ENCODE results near the gene RGR.
A peak's percentile ranks its signal among the peaks of the same experiment; 100 is the strongest.
"Not testable (repeated sequence)": the region's sequence is repeated elsewhere in the genome, so short reads cannot be mapped to it uniquely, and the experiment has no call there.

Gene RGR

DNA sequence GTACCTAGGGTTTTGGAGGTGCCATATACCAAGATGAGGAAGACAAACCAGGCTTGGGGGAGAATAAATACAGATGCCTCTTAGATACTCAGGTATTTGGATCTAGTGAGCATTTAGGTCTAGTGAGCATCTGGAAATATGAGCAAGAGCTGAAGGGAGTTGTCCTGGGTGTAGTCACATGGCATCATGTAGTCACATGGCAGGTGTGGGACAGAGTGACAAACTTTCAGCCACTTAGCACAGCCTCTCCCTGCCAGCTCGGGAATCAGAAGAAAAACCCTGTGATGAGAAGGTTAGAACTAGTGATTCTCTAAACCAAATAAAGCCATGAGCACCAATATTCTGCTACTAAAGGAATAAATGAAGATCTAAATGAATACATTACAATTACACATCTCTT is 24.3 kb downstream of the RGR start:
- TF ChIP-seq, protein P1, sequence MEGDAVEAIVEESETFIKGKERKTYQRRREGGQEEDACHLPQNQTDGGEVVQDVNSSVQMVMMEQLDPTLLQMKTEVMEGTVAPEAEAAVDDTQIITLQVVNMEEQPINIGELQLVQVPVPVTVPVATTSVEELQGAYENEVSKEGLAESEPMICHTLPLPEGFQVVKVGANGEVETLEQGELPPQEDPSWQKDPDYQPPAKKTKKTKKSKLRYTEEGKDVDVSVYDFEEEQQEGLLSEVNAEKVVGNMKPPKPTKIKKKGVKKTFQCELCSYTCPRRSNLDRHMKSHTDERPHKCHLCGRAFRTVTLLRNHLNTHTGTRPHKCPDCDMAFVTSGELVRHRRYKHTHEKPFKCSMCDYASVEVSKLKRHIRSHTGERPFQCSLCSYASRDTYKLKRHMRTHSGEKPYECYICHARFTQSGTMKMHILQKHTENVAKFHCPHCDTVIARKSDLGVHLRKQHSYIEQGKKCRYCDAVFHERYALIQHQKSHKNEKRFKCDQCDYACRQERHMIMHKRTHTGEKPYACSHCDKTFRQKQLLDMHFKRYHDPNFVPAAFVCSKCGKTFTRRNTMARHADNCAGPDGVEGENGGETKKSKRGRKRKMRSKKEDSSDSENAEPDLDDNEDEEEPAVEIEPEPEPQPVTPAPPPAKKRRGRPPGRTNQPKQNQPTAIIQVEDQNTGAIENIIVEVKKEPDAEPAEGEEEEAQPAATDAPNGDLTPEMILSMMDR (IDR thresholded peaks at IDR 0.05; ENCODE audit: control insufficient read depth, insufficient read depth, low read depth, low read length, missing control alignments) = no peak
- no peak overlapping the region for H3K4me3 ChIP-seq (ENCODE audit: control insufficient read depth, low read depth, low read length)
- DNase-seq (ENCODE audit: low read depth) = no peak

DNA sequence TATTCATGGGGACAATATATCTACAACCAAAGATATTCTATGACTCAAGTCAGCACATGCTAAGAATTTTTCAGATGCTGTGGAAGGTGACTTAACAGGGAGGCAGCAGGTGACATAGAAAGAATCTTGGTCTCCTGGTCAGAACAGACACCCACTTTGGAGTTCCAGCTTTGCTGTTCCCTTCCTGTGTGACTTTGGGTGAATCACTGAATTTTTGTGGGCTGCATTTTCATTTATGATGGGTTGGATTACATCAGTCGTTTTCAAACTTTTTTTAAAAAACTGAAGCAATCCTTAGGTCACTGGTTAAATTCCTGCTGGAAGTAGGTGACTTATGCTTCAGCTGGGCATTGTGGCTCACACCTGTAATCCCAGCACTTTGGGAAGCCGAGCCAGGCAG is 24.9 kb downstream of the RGR start:
- TF ChIP-seq, protein P1 (IDR thresholded peaks at IDR 0.05; ENCODE audit: control insufficient read depth, insufficient read depth, low read depth, low read length, missing control alignments) = no peak
- H3K4me3 ChIP-seq (ENCODE audit: control insufficient read depth, low read depth, low read length) = no peak overlapping the region
- DNase-seq (ENCODE audit: low read depth) = peak; percentile 72

GRCh38 chr10:84270708-84271107 is 25.9 kb downstream of the RGR start:
- H3K4me3 ChIP-seq (ENCODE audit: control insufficient read depth, low read depth, low read length) = no peak overlapping the region
- TF ChIP-seq, protein P1 (IDR thresholded peaks at IDR 0.05; ENCODE audit: control insufficient read depth, insufficient read depth, low read depth, low read length, missing control alignments) = no peak
- DNase-seq (ENCODE audit: low read depth) = no peak

DNA sequence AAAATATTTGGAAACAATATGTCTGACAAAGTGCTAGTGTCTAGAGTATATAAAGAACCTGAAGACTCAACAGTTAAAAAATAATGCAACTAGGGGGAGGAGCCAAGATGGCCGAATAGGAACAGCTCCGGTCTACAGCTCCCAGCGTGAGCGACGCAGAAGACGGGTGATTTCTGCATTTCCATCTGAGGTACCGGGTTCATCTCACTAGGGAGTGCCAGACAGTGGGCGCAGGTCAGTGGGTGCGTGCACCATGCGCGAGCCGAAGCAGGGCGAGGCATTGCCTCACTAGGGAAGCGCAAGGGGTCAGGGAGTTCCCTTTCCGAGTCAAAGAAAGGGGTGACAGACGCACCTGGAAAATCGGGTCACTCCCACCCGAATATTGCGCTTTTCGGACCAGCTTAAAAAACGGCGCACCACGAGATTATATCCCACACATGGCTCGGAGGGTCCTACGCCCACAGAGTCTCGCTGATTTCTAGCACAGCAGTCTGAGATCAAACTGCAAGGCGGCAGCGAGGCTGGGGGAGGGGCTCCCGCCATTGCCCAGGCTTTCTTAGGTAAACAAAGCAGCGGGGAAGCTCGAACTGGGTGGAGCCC is 35.1 kb downstream of the RGR start:
- DNase-seq (ENCODE audit: low read depth); H3K4me3 ChIP-seq (ENCODE audit: control insufficient read depth, low read depth, low read length): not testable (repeated sequence)

- TF ChIP-seq, protein P1 (IDR thresholded peaks at IDR 0.05; ENCODE audit: control insufficient read depth, insufficient read depth, low read depth, low read length, missing control alignments) = no peak
- H3K4me3 ChIP-seq (ENCODE audit: control insufficient read depth, low read depth, low read length) = no peak overlapping the region
- no peak for DNase-seq (ENCODE audit: low read depth)
Observed at GRCh38 chr10:84286695-84287094, 41.8 kb downstream of the RGR start.

GRCh38 chr10:84288151-84288550 is 43.3 kb downstream of the RGR start:
- TF ChIP-seq, protein P1 (IDR thresholded peaks at IDR 0.05; ENCODE audit: control insufficient read depth, insufficient read depth, low read depth, low read length, missing control alignments) = no peak
- DNase-seq (ENCODE audit: low read depth) = no peak
- H3K4me3 ChIP-seq (ENCODE audit: control insufficient read depth, low read depth, low read length) = no peak overlapping the region

- no peak for DNase-seq (ENCODE audit: low read depth)
- no peak overlapping the region for H3K4me3 ChIP-seq (ENCODE audit: control insufficient read depth, low read depth, low read length)
- TF ChIP-seq, protein P1 (IDR thresholded peaks at IDR 0.05; ENCODE audit: control insufficient read depth, insufficient read depth, low read depth, low read length, missing control alignments) = no peak
Observed at GRCh38 chr10:84289521-84290200, 44.8 kb downstream of the RGR start.
